C4-2B (cell line): Measurements from ENCODE around the gene RALGAPB.

Experiments
- ZFX ChIP-seq: fragments of 450-650 bp; IDR thresholded peaks from 2 replicates; pipeline ENCODE4 v1.6.1; 2017
- TF ChIP-seq, protein P1 (sequence below): fragments of 450-650 bp; conservative IDR thresholded peaks from 2 replicates; pipeline ENCODE4 v1.5.1; 2017; ENCODE audit warnings: mild to moderate bottlenecking

DNA sequence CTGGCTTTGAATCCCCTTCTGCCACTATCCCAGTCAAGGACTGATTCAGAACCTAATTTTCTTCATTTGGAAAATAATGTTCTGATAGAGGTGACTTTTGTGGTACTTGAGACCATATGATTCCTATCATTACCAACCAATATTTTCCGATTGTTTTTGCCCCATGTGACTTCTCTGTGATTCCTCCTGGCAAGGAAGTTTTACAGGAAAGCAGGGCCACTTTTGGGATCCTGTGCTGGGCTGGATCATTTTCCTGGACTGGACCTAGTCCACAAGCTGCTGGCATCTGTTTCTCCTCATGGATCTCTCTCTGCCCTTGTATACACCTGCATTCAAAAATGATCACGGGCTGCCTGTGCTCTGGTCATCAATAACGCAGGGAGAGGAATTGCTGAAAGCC is 23.6 kb upstream of the RALGAPB start:
- TF ChIP-seq, protein P1, sequence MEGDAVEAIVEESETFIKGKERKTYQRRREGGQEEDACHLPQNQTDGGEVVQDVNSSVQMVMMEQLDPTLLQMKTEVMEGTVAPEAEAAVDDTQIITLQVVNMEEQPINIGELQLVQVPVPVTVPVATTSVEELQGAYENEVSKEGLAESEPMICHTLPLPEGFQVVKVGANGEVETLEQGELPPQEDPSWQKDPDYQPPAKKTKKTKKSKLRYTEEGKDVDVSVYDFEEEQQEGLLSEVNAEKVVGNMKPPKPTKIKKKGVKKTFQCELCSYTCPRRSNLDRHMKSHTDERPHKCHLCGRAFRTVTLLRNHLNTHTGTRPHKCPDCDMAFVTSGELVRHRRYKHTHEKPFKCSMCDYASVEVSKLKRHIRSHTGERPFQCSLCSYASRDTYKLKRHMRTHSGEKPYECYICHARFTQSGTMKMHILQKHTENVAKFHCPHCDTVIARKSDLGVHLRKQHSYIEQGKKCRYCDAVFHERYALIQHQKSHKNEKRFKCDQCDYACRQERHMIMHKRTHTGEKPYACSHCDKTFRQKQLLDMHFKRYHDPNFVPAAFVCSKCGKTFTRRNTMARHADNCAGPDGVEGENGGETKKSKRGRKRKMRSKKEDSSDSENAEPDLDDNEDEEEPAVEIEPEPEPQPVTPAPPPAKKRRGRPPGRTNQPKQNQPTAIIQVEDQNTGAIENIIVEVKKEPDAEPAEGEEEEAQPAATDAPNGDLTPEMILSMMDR: no peak
- no peak for TF ChIP-seq ZFX
